ENCODE results near the gene TRIP10. TPM values are rescaled to one million over a fixed set of nuclear protein-coding genes. Genes with fewer than 3 reads are reported as not detected.

TRIP10 gene
- total and polyA plus RNA-seq, 2 donors (not counting 1 experiment from before 2014, with no cell fraction given) = 32.3 to 35.3 TPM

GRCh38 chr19:6706633-6706958 is 32.9 kb upstream of the TRIP10 start:
- H3K4me3 ChIP-seq (replicated peaks in 1 of 4; ENCODE audit: control extremely low read depth in 1 of 4, insufficient read depth in 1 of 4, low read depth in 3 of 4, low read length in 4 of 4) = no peak overlapping the region
- H3K4me1 ChIP-seq (ENCODE audit: control insufficient read depth, extremely low read depth, insufficient read depth, low read length) = no peaks in the 10 kb centered on the region
- no peak overlapping the region for H3K27ac ChIP-seq (ENCODE audit: insufficient read depth, low read length)
- no peaks in the 10 kb centered on the region for H4K20me1 ChIP-seq (ENCODE audit: control insufficient read depth, extremely low read depth, insufficient read depth, low read length)
- TF ChIP-seq EZH2 (IDR thresholded peaks at IDR 0.05; ENCODE audit: low read length, missing control alignments) = no peak
- no peak for TF ChIP-seq CTCF (conservative IDR thresholded peaks at IDR 0.05 in 1 of 2, IDR thresholded peaks at IDR 0.05 in 1 of 2; ENCODE audit: low read depth in 1 of 2, low read length in 2 of 2)
- no peaks in the 10 kb centered on the region for H3K36me3 ChIP-seq (ENCODE audit: control insufficient read depth, insufficient read depth, low read length)
- no peak overlapping the region for H2AFZ ChIP-seq (ENCODE audit: low read length)
- no peak overlapping the region for H3K4me2 ChIP-seq (ENCODE audit: extremely low read depth, insufficient read depth, low read length)
- DNase-seq (ENCODE audit: low read depth in 2 of 2) = no peak
- H3K9ac ChIP-seq (ENCODE audit: insufficient read depth, low read length) = no peak overlapping the region
- no peaks in the 10 kb centered on the region for H3K27me3 ChIP-seq (ENCODE audit: control insufficient read depth, insufficient read depth, low read length)
- H3K79me2 ChIP-seq (ENCODE audit: control insufficient read depth, insufficient read depth, low read length) = no peaks in the 10 kb centered on the region
- no peaks in the 10 kb centered on the region for H3K9me3 ChIP-seq (ENCODE audit: control insufficient read depth, insufficient read depth, low read depth, low read length)

GRCh38 chr19:6707011-6707657 is 32.3 kb upstream of the TRIP10 start:
- Histone ChIP-seq H4K20me1 (ENCODE audit: control insufficient read depth, extremely low read depth, insufficient read depth, low read length) (no peaks in the 10 kb centered on the region), H3K36me3 (ENCODE audit: control insufficient read depth, insufficient read depth, low read length) (no peaks in the 10 kb centered on the region), H3K9me3 (ENCODE audit: control insufficient read depth, insufficient read depth, low read depth, low read length) (no peaks in the 10 kb centered on the region), H2AFZ (ENCODE audit: low read length) (no peak overlapping the region), H3K4me1 (ENCODE audit: control insufficient read depth, extremely low read depth, insufficient read depth, low read length) (no peaks in the 10 kb centered on the region), H3K9ac (ENCODE audit: insufficient read depth, low read length) (no peak overlapping the region), H3K79me2 (ENCODE audit: control insufficient read depth, insufficient read depth, low read length) (no peaks in the 10 kb centered on the region), H3K4me3 (replicated peaks in 1 of 4; ENCODE audit: control extremely low read depth in 1 of 4, insufficient read depth in 1 of 4, low read depth in 3 of 4, low read length in 4 of 4) (no peak overlapping the region), H3K4me2 (ENCODE audit: extremely low read depth, insufficient read depth, low read length) (no peak overlapping the region), H3K27ac (ENCODE audit: insufficient read depth, low read length) (no peak overlapping the region), H3K27me3 (ENCODE audit: control insufficient read depth, insufficient read depth, low read length) (no peaks in the 10 kb centered on the region)
- TF ChIP-seq CTCF (conservative IDR thresholded peaks at IDR 0.05 in 1 of 2, IDR thresholded peaks at IDR 0.05 in 1 of 2; ENCODE audit: low read depth in 1 of 2, low read length in 2 of 2) (no peak), EZH2 (IDR thresholded peaks at IDR 0.05; ENCODE audit: low read length, missing control alignments) (no peak)
- no peak for DNase-seq (ENCODE audit: low read depth in 2 of 2)

- H2AFZ ChIP-seq (ENCODE audit: low read length) = no peak overlapping the region
- H3K36me3 ChIP-seq (ENCODE audit: control insufficient read depth, insufficient read depth, low read length) = no peaks in the 10 kb centered on the region
- no peak for DNase-seq (ENCODE audit: low read depth in 2 of 2)
- H3K4me1 ChIP-seq (ENCODE audit: control insufficient read depth, extremely low read depth, insufficient read depth, low read length) = no peaks in the 10 kb centered on the region
- no peak overlapping the region for H3K4me2 ChIP-seq (ENCODE audit: extremely low read depth, insufficient read depth, low read length)
- TF ChIP-seq CTCF (conservative IDR thresholded peaks at IDR 0.05 in 1 of 2, IDR thresholded peaks at IDR 0.05 in 1 of 2; ENCODE audit: low read depth in 1 of 2, low read length in 2 of 2) (no peak), EZH2 (IDR thresholded peaks at IDR 0.05; ENCODE audit: low read length, missing control alignments) (no peak)
- no peaks in the 10 kb centered on the region for H4K20me1 ChIP-seq (ENCODE audit: control insufficient read depth, extremely low read depth, insufficient read depth, low read length)
- H3K79me2 ChIP-seq (ENCODE audit: control insufficient read depth, insufficient read depth, low read length) = no peaks in the 10 kb centered on the region
- no peak overlapping the region for H3K4me3 ChIP-seq (replicated peaks in 1 of 4; ENCODE audit: control extremely low read depth in 1 of 4, insufficient read depth in 1 of 4, low read depth in 3 of 4, low read length in 4 of 4)
- H3K27me3 ChIP-seq (ENCODE audit: control insufficient read depth, insufficient read depth, low read length) = no peaks in the 10 kb centered on the region
- no peaks in the 10 kb centered on the region for H3K9me3 ChIP-seq (ENCODE audit: control insufficient read depth, insufficient read depth, low read depth, low read length)
- H3K9ac ChIP-seq (ENCODE audit: insufficient read depth, low read length) = no peak overlapping the region
- H3K27ac ChIP-seq (ENCODE audit: insufficient read depth, low read length) = no peak overlapping the region
Measured at GRCh38 chr19:6707658-6708018, 31.8 kb upstream of the TRIP10 start.

All from fibroblast of lung (primary cell).